22Rv1 (cell line): ENCODE data around the gene ACAD9.

Source experiments
- H3K27ac ChIP-seq: fragments of 450-650 bp; 2 replicates; pipeline ENCODE4 v1.5.1; 2017
- ZFX ChIP-seq: fragments of 450-650 bp; IDR thresholded peaks from 2 replicates; pipeline ENCODE4 v1.6.1; 2017; ENCODE audit warnings: antibody characterized with exemption, borderline replicate concordance
- TF ChIP-seq, protein P1 (sequence below): fragments of 450-650 bp; IDR thresholded peaks from 2 replicates; pipeline ENCODE4 v1.5.1; 2017; ENCODE audit warnings: mild to moderate bottlenecking

The ACAD9 gene

DNA sequence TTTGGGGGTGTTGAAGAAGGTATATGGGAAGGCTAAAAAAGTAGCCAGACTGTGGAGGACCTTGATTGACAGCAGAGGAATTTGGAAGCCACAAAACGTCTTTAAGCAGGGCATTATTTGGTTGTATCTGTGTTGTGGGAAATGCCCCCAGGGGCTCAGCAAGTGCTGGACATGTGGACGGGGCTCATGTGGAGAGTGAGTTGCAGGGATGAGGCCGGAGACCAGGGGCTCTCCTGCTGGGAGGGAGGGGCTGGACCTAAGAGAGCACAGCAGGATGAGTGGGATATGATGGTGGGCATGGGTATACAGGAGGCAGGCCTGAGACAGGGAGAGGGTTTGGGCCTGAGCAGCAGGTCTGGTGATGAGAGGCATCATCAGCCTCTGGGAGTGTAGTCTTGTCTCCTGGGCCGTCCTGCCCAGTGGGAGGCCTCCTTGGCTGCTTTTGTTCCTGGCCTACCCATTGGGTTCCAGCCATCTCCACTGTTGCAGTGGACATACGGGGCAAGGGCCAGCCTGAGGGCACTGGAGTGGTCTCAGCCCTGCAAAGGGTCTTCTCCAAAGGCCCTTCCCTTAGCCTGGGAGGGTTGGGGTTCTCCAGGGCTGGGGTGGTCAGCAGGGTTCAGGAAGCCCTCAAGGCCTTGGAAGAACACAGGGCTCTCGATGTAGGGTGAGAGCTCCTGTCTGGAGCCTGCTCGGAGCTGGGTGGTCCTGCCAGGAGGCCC is 27.5 kb downstream of the ACAD9 start:
- TF ChIP-seq, protein P1, sequence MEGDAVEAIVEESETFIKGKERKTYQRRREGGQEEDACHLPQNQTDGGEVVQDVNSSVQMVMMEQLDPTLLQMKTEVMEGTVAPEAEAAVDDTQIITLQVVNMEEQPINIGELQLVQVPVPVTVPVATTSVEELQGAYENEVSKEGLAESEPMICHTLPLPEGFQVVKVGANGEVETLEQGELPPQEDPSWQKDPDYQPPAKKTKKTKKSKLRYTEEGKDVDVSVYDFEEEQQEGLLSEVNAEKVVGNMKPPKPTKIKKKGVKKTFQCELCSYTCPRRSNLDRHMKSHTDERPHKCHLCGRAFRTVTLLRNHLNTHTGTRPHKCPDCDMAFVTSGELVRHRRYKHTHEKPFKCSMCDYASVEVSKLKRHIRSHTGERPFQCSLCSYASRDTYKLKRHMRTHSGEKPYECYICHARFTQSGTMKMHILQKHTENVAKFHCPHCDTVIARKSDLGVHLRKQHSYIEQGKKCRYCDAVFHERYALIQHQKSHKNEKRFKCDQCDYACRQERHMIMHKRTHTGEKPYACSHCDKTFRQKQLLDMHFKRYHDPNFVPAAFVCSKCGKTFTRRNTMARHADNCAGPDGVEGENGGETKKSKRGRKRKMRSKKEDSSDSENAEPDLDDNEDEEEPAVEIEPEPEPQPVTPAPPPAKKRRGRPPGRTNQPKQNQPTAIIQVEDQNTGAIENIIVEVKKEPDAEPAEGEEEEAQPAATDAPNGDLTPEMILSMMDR, result no peak
- TF ChIP-seq ZFX, result no peak
- H3K27ac ChIP-seq, result no peak overlapping the region

DNA sequence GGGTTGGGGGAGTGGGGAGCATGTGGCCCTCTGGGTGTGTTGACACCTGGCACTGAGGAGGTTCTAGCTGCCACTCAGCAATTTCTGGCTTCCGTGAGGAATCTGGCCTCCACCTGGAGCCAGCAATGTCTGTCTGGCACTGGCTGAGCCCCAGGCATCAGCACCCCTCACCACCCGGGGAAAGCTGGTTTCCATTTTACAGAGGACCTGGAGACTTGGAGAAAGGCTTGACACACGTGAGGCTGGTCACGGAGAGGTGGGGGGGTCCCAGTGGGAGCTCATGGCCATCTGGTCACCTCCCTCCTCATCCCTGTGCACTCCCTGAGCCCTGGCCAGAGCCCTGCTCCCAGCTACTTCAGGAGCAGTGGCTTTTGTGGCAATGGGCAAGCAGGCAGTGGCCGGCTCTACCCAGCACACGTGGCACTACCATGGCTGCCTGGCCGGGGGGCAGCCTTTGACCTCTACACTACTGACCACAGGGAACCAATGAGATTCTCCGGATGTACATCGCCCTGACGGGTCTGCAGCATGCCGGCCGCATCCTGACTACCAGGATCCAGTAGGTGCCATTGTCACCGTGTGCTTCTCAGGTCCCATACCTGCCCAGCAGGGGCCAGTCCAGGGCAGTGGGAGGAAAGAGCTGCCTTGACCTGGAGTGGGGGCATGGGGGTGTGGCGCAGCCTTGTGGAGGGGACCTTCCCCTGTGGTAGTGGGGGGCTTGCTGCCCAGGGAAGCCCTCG is 28.5 kb downstream of the ACAD9 start:
- TF ChIP-seq, protein P1, result no peak
- no peak for TF ChIP-seq ZFX
- no peak overlapping the region for H3K27ac ChIP-seq

DNA sequence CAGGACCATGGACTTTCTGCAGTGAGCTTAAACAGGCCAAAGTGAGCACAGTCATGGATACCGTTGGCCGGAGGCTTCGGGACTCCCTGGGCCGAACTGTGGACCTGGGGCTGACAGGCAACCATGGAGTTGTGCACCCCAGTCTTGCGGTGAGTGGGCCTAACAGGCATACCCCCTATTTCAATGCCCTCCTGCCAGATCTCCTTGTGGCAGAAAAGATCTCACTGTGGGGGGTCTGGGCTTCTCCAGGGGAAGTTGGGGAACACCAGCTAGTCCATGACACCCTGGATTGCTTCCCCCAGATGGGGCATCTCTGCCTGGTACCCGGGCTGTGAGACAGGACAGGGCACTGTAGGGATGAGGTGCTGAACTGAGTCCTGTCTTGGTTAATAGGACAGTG is 29.5 kb downstream of the ACAD9 start:
- TF ChIP-seq ZFX, result no peak
- TF ChIP-seq, protein P1, result no peak
- no peak overlapping the region for H3K27ac ChIP-seq

DNA sequence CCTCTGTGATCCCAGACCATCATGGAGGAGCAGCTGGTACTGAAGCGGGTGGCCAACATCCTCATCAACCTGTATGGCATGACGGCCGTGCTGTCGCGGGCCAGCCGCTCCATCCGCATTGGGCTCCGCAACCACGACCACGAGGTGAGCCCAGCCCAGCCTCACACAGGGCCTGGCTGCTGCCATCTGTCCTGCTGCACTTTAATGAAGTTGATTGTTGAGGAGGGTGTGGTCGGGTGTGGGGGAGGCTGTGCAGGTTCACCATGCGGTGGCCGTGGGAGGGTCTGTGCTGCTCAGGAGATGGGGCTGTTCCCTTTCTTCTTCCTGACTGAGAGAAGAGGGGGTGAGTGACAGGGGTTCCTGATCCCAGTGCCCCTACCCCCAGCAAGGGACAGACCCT is 30.6 kb downstream of the ACAD9 start:
- TF ChIP-seq ZFX, result no peak
- TF ChIP-seq, protein P1, result no peak
- H3K27ac ChIP-seq, result no peak overlapping the region

DNA sequence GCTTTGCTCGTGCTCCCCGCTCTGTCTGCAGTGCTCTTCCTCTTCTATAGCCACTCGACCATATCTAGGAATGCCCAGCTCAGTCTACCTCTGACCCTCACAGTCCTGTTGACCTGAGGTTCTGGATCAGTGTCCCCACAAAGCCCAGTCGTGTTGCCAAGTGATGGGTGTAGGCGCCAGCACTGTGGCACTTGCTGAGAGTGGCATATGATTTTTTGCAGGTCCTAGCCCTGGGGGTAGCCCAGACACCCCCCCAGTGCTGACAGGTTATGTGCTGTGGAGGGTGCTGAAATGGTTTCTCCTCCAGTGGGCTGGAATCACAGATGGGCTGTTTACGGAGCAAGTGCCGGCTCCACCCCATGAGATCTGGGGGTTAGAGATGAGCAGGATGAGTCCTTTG is 32.5 kb downstream of the ACAD9 start:
- TF ChIP-seq, protein P1, result no peak
- no peak for TF ChIP-seq ZFX
- no peak overlapping the region for H3K27ac ChIP-seq

DNA sequence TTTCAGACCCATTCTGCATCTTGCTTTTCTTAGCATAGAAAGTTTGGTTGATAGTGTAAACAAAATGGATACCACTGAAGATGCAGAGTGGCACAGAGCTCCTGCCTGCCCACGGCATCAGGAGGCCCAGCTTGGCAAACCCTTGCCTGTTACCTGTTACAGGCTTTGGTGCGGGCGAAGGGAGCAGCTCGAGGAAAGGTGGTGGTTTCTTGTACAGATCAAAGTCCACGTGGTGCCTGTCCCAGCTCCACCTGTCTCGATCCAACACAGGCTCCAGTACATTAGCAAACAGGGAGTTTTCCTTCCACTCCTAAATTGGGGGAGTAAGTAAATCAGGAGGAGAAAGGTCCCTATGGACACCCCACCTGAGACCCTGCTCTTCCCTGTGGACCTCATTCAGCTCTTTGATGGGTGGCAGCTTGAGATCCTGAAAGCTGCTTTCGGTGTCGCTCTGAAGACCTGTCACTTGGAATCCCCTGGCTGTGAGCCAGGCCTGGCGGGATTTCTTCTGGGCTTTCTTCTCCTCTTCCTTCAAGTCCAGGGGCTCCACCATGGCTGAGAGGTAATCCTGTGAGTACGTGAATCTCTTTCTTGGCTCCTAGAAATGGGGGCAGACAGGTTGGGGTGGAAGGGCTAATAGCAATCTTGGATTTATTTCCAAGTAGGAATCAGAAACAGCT is 35.7 kb downstream of the ACAD9 start:
- H3K27ac ChIP-seq, result no peak overlapping the region
- no peak for TF ChIP-seq ZFX
- TF ChIP-seq, protein P1, result no peak
